Anterior cingulate cortex (tissue), 58 donors: ENCODE measurements around the gene CAMK2G.
A peak's percentile ranks its signal among the peaks of the same experiment; 100 is the strongest.

ENCODE experiments used
- DNase-seq, 58 donors: peaks; one replicate each; lab custom pipeline; 2025; lab: John Stamatoyannopoulos, UW

Gene CAMK2G

DNA sequence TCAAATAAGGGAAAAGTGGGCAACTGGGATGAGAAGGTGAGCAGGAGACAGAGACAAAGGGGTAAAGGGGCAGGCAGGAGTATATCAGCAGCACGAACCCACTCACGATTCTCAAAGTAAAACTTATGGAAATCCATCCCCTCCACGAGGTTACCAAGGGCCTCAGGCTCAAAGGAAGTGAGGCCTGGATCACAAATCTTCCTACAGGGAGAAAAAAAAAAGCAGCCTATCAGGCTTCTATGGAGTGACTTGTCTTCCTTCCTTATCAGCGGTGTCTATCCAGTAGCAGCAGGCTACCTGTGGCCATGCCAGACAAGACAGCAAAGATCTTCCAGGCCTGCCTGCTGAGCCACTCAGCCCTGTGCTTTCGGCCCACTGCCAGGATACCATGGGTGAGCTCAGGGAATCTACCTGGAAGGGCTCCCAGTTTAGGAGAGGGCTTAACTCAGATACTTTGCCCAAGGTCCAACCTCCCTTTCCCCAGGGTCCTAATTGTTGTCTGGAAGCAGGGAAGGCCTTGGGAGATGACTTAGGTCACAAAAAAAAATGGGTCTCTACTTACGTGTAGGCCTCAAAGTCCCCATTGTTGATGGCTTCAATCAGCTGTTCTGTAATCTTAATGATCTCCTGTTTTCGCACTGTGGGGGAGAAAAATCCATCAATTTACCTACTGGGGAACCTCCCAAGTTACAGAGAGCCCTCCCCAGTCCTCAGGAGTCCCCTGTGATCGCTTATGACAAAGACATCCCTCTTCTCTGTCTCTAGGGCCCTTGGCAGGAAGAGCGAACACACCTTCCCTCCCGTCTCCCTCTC, 57.2 kb downstream of the CAMK2G start:
- DNase-seq, result no peak

- no peak for DNase-seq
Measured at GRCh38 chr10:73815719-73816030, 58.7 kb downstream of the CAMK2G start.

- DNase-seq, result no peak
Measured at GRCh38 chr10:73814896-73815718, 59.2 kb downstream of the CAMK2G start.

- no peak for DNase-seq
Measured at GRCh38 chr10:73814276-73814895, 60.0 kb downstream of the CAMK2G start.

DNA sequence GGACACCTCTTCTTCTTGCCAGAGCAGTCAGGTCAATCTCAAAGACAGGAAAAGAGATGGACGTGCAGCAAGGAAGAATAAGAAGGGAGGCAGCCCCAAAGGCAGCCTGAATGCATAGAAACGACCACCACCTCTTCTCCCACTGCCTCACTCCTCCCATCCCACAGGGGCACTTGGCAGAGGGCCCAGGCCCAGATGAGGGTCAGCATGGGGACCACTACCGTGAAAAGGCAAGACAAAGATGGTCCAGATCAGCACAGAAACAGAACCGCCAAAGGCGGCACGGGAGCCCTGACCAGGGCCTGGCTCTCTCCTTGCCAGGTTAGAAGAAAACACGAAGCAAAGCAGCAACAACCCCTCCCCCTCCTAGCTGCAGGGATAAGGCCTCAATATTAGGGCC, 61.0 kb downstream of the CAMK2G start:
- no peak for DNase-seq

GRCh38 chr10:73812657-73813056, 61.7 kb downstream of the CAMK2G start:
- no peak for DNase-seq

GRCh38 chr10:73810735-73811465, 63.5 kb downstream of the CAMK2G start:
- DNase-seq, result peak in 13 of 58 donors; percentile 19 to 57 (median 48)

GRCh38 chr10:73810358-73810734, 64.0 kb downstream of the CAMK2G start:
- DNase-seq, result no peak

GRCh38 chr10:73809061-73809818, 65.1 kb downstream of the CAMK2G start:
- no peak for DNase-seq

- no peak for DNase-seq
Measured at GRCh38 chr10:73808021-73808815, 66.1 kb downstream of the CAMK2G start.

DNA sequence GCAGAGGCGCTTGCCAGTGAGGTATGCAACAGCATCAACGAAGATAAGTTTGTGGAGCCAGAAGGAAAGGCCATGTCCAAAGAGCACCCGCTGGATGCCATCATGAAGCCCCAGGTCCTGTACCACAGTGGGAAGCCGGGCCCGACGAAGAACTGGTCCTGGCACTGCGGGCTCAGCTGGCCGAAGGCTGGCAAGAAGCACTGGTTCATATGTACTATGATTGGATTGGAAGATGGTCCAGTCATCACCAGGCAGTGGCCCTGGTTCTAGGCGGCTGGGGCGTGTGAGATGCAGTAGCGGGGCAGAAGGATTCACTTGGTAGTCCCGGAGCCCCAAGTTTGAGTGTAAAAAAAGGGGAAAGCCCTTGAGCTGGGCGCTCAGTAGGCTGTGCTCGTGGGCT, 66.9 kb downstream of the CAMK2G start:
- no peak for DNase-seq

- no peak for DNase-seq
Measured at GRCh38 chr10:73806176-73806950, 68.0 kb downstream of the CAMK2G start.

GRCh38 chr10:73803680-73804286, 70.6 kb downstream of the CAMK2G start:
- no peak for DNase-seq

DNA sequence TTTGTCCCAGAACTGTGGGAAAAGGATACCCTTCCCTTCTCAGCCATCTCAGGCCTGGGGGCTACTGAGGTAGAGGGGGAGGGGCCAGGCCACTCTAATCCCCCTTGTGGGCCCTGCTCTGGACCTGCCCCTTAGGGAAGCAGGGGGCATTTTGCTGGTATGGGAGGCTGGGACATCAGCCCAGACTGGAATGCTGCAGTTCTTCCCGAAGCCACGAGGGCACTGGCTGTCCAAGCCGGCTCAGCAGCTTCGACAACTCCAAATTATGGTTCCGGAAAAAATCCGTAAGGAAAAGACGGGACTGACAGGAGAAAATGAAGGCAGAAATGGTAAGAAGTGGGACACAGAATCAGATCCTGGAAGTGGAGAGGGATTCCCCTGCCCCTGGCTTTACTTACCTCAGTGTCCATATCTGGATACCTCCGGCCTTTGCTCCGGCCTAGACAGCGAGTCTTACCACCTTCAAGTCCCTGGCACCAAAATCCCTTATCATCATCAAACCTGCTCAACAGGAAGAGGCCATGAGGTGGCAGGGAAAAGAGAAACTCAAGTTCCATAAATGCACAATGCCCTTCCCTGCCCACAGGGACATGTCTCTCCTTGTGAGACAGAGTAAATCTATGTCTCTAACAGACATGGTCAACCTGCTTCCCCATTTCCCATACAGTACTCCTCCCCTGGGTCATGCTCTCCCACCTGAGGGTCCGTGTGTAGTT, 71.9 kb downstream of the CAMK2G start:
- no peak for DNase-seq

DNA sequence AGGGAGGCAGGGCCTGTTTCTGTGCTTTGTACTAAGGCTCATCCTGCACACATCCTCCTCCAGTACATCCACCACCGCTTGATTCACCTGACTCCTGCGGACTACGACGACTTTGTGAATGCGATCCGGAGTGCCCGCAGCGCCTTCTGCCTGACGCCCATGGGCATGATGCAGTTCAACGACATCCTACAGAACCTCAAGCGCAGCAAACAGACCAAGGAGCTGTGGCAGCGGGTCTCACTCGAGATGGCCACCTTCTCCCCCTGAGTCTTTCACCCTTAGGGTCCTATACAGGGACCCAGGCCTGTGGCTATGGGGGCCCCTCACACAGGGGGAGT, 73.1 kb downstream of the CAMK2G start:
- peak in 1 of 58 donors; percentile 45 for DNase-seq

GRCh38 chr10:73800560-73801252, 73.6 kb downstream of the CAMK2G start:
- DNase-seq, result peak in 3 of 58 donors; percentile 13 to 48 (median 45)
